Right renal cortex interstitium (tissue), 3 donors: Measurements from ENCODE around the gene PHF12. TPM values are rescaled to one million over a fixed set of nuclear protein-coding genes. Genes with fewer than 3 reads are reported as not detected.
A peak's percentile ranks its signal among the peaks of the same experiment; 100 is the strongest.

Source experiments
- DNase-seq, 3 donors: peaks; one replicate each; pipeline ENCODE4 v3.0.0-alpha.2; 2013; ENCODE audit warnings: low read depth in 3 of 3, low spot score in 2 of 3
- polyA plus RNA-seq, 3 donors: library from polyadenylated mRNA; unstranded; fragments of 120-200 nt; gene quantifications; one replicate each; pipeline ENCODE4 v1.2.1, GENCODE V29; 2013; ENCODE audit not compliant: insufficient read length in 3 of 3

PHF12 gene
- 10 to 100 TPM; 45.0 to 52.0 (median 46.4) TPM for polyA plus RNA-seq

- DNase-seq = peak; percentile 98 to 100 (median 99)
Observed at GRCh38 chr17:28951428-28951990, at the start of gene PHF12. Gene PHF12 (minus strand): TSS chr17:28951518. CDS start chr17:28950960, 558 bp downstream.

- no peak for DNase-seq
Observed at GRCh38 chr17:29000973-29001372, 49.7 kb upstream of the PHF12 start.

- no peak for DNase-seq
Observed at GRCh38 chr17:28999206-28999605, 47.9 kb upstream of the PHF12 start.

GRCh38 chr17:28997806-28998205 lies 46.5 kb upstream of the PHF12 start:
- no peak for DNase-seq

DNA sequence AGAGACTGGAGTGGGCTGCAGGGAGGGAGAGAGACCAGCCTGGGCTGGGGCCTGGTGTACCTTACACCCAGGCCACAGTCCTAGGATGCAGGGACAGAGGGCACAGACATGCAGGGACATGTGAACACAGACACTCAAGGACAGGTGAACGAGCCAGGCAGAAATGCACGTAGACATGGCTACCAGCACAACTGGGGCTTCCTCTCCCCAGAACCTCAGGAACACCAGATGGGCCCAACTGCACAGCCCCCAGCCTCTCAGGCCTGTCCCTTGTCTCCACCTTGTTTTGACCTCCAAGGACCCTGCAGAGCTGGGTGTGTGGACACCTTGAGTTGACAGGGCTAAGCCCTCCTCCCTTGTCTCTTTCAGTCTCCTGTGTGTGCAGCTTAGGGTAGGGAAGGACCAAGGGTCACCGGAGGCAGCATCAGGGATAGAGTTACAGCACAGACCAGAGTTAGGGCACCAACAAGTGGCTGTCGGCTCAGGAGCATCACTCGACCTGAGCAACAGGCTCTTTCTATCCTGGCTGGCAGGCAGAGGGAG lies 45.3 kb upstream of the PHF12 start:
- no peak for DNase-seq

DNA sequence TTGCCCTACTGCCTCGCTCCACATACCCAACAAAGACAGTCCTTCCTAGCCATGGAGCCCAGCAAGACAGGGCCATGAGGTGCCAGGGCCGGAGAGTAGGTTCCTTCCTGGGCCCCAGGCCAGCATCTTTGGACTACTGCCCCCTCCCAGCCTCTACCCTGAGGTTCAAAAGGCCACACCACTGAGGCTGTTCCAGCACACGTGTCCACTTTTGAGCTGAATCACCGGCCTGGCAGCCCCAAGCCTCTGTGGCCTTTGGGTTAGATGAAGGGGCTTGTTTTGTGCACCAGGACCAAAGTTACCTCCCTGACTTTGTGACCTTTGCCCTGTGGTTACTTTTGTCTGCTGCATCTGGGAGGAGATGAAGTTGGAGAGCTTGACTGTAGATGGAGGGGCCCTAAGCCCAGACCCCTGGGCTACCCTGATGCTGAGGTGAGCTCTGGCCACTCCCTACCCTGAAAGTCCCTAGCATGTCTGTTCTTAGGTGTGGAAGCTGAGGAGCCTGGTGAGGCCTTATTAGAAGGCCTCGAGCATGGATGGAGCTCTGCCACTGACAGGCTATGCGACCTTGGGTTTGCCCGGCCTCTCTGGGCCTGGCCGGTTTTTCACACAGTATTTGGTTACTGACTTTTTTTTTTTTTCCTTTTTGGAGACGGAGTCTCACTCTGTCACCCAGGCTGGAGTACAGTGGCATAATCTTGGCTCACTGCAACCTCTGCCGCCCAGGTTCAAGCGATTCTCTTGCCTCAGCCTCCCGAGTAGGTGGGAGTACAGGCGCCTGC lies 42.5 kb upstream of the PHF12 start:
- no peak for DNase-seq

DNA sequence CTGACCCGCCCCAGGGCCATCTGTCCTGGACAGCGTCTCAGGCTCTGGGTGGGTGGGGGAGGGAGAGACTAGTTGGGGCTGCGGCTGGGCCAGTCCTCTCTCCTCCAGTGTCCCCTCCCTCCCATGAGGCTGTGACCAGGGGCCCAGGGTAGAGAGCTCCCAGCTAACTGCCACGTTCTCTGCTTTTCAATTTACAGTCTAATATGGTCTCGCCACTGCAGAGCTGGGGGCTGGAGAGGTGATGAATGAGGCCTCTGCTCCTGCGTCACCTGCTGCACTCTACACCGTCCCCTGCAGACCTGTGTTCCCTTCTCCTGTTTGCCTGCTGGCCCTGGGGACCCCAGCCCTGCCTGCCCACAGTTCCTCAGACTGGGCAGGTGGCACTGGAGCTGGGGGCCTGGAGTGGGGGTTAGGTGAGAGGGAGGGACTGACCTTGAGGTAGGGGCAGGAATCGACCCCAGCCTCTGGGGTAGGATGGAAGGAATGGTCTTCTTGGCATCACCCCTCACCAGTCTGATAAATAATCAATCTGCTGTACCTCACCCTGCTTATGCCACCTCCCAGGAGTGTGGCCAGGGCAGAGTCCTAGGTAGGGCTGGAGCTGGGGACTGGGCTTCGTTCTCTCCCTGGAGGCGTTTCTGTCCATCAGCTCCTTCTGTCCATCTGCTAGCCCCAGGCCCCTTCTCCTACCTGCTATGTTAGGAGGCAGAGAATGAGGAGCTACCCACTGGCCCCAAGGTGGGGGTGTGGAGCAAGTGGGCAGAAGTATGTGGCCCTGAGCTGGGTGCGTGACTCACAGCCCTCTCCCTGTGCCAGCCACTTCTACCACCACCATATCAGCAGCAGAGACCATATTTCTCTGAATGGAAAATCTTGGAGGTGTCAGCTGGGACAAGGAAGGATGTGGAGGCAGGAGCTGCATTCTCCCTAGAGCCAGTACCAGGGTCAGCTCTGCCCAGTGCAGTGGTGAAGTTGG lies 41.6 kb upstream of the PHF12 start:
- DNase-seq = no peak

- DNase-seq = no peak
Observed at GRCh38 chr17:28992185-28992584, 40.9 kb upstream of the PHF12 start.

DNA sequence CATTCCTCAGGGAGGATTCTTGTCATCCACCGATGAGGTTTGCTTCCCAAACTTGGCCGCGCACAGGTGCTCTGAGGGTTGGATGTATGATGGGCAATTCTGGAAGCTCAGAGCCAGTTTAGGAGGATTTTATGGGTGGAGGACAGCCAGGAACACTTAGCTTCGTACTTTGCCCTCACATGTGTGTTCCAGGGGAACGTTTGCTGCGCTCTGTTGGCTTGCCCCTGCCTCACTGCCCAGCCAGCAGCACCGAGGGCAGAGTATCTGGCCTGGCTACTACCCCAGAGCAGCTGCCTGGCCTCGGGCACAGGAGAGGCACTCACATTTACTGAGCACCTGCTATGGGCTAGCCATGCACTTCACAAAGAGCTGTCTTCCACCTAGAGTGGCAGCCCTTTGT lies 40.5 kb upstream of the PHF12 start:
- no peak for DNase-seq

- DNase-seq = no peak
Observed at GRCh38 chr17:28989028-28989427, 37.7 kb upstream of the PHF12 start.

DNA sequence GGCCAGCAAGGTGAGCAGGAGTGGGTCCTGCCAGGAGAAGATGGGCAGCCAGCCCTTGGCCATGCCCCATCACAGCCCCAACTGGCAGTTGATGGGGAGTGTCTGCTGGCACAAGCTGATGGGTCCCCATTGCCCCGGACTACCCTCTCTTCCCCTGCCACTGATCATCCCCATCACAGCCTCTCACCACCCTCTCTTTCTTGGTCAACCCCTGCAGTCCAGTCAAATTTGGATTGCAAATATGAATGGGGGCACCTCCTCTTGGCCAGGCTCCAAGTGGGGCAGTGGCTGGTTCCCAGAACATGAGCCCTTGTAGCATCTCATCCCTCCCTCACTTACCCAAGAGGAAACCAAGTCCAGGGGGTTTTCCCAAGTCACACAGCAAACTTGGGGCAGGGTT lies 37.2 kb upstream of the PHF12 start:
- no peak for DNase-seq

GRCh38 chr17:28986714-28987655 lies 35.7 kb upstream of the PHF12 start:
- DNase-seq = no peak

DNA sequence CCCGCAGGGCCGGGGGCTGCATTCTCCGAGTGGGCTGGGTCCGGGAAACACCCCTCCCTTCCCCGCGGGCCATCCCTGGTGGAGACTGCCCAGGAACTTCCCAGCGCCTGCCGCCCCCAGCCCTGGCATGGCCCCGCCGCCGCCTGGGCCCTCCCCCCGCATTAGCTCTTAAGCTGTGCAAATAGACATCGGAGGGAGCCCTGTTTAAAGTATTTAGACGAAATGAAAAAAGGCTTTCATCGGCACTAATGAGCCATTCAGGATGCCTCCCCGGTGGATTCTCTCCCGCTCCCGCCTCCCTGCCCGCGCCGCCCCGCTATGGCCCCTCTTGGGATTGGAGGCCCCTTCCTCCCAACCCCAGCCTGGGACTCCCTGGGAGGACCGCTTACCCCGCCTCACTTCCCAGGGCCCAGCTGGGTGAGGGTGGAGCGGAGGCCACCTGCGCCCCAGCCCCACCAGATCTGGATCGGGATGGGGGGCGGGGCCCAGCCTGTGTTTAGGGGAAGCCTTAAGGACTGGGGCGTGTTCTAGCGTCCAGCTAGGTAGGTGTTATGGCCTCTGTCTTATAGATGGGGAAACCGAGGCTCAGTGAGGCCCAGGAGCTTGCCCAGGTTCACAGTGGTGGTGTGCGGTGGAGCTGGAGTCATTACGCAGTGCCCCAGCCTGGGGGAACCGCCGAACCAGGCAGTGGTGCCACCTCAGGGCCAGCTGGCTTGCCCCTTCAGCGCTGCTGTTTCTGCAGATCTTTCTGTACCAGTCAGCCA lies 34.8 kb upstream of the PHF12 start:
- no peak for DNase-seq

DNA sequence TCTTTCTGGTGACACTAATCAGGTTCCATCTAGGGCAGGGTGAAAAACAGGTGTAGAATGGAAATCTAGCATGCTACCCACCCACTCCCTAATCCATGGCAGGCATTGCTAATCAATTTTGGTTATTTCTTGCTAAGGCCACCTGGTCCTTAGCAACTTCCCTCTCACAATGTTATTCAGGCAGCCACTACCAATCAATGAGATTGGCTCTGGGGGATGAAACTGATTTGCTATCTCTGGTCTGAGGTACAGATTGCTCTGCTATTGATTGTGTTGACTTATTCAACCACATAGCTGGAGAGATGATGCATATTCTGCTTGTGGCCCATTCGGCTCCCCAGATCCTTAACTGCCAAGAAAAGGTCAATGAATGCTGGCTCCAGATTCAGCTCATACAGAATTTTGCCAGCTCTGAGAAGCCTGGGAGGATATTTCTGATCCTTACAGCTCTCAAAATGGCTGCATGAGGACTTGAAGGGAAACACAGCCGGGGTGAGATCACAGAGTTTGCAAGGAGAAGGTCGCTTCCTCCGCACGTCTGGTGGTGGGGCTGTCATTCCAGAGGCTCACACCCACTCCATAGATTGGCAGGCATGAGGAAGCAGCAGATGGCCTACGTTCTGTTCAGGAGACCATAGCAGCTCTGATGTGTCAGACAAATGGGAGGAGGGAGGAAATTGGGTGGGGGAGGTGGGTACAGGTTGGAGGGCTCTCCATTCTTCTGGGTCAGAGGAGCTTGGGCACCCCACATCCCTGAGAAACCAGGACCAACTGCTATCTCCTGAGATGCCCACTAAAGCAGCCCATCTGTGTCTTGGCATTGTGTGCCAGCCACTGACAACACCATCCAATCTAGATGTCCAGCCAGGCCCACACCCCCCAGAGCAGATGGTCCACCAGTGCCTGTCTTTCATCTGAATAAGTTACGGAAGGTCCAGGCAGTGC lies 32.2 kb upstream of the PHF12 start:
- no peak for DNase-seq

DNA sequence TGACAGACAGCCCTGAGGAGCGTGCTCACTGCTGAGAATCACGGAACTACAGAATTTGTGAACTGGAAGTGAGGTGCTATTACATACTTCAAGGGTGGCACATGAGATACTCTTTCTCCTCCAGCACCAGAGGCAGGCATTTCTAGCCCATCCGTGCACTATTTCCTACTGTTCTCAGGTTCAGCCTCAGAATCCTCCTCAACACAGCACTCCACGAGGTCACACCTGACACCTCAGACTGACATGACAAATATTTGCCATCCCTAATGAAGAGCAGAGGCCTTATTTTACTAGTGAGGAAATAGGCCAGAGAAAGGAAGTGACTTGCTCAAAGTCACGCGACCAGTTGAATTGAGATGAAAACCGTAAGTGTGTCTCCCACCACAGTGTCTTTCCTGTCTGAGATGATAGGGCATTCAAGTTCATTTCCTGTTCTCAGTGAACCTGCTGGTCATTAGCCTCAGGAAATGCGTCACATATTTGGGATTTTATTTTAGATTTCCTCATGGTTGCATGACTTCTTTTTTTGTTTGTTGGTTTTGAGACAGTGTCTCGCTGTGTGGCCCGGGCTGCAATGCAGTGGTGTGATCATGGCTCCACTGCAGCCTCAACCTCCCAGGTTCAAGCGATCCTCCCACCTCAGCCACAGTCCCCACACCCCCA lies 30.9 kb upstream of the PHF12 start:
- no peak for DNase-seq

DNA sequence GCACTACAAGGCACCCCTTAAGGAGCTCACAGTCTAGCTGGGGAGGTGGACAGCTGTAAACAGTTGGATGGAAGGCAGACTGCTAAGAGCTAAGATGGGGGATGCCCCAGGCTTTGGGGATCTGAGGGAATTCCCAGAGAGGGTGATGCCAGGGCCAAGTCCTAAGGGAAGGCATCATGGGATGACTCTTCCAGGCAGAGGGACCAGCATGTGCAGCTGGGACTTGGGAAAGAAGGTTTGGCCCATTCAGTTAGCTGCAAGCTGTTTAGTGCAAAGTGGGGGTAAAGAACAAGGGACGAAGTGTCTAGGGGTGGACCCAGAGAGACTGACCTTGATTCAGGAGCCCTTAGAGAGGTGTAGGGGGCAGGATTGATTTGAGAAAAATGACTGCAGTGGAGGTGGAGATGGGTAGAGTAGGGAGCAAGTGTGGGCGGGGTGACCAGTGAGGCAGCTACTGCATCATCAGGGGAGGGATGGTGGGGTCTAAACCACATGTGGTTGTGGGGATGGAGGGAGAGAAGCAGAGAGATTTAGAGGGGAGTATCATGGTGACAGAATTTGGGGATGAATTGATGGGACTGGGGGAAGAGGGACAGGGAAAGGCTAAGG lies 27.1 kb upstream of the PHF12 start:
- DNase-seq = no peak
